ENCODE data around the gene SPAG17.

DNA sequence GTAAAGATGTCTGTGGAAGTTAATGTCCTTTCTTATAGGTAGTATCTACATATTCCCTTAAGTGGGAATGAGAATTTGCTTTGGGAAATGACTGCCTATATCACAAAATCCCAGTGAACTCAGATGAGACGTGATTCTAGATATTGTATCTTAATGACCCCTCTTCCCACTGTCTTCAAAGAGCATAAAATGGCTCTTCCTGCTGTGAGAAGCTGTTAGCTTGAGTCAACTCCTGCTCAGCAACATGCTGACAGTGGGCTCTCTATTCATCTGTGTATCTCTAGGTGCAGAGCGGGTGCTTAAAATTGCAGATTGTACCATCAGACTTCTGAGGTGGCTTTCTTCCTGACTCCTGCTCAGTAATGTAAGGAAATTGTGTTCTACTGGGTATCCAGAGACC is 100.6 kb downstream of the SPAG17 start:
- no peak for TF ChIP-seq EZH2 (IDR thresholded peaks at IDR 0.05; ENCODE audit: borderline replicate concordance, low read depth, low read length, poor library complexity, severe bottlenecking)
- TF ChIP-seq, protein P1, sequence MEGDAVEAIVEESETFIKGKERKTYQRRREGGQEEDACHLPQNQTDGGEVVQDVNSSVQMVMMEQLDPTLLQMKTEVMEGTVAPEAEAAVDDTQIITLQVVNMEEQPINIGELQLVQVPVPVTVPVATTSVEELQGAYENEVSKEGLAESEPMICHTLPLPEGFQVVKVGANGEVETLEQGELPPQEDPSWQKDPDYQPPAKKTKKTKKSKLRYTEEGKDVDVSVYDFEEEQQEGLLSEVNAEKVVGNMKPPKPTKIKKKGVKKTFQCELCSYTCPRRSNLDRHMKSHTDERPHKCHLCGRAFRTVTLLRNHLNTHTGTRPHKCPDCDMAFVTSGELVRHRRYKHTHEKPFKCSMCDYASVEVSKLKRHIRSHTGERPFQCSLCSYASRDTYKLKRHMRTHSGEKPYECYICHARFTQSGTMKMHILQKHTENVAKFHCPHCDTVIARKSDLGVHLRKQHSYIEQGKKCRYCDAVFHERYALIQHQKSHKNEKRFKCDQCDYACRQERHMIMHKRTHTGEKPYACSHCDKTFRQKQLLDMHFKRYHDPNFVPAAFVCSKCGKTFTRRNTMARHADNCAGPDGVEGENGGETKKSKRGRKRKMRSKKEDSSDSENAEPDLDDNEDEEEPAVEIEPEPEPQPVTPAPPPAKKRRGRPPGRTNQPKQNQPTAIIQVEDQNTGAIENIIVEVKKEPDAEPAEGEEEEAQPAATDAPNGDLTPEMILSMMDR (conservative IDR thresholded peaks at IDR 0.05; ENCODE audit: low read depth, low read length), result no peak
